Measurements from ENCODE around the gene UPK1A. TPM values are rescaled to one million over a fixed set of nuclear protein-coding genes. Genes with fewer than 3 reads are reported as not detected.
"Not testable (repeated sequence)": the region's sequence is repeated elsewhere in the genome, so short reads cannot be mapped to it uniquely, and the experiment has no call there.

UPK1A gene
- total RNA-seq, 3 donors from 2014 or later, result 0.22 to 0.26 (median 0.23) TPM

DNA sequence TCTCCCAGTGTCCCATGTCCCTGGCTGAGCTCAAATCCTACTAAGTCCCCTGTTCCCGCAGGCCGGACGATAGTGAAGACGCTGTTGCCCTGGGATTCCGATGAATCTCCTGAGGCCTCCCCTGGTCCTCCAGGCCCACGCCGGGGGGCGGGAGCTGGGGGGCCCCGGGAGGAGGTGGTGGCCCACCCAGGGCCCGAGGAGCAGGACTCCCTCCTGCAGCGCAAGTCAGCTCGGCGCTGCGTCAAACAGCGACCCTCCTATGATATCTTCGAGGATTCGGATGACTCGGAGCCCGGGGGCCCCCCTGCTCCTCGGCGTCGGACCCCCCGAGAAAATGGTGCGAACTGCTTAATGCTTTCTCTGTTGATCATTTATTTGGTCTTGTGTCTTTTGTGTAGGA, 57.4 kb downstream of the UPK1A start:
- H3K36me3 Mint-ChIP-seq (ENCODE audit: insufficient read depth), result peaks cover 50% of the 10 kb centered on the region
- DNase-seq, result no peak
- H3K4me1 Mint-ChIP-seq (ENCODE audit: low read depth), result peaks cover 14% of the 10 kb centered on the region
- no peaks in the 10 kb centered on the region for H3K9me3 Mint-ChIP-seq
- H3K27me3 Mint-ChIP-seq (ENCODE audit: low read depth), result no peaks in the 10 kb centered on the region
- H3K4me3 Mint-ChIP-seq, result no peak overlapping the region
- ATAC-seq, result no peak

DNA sequence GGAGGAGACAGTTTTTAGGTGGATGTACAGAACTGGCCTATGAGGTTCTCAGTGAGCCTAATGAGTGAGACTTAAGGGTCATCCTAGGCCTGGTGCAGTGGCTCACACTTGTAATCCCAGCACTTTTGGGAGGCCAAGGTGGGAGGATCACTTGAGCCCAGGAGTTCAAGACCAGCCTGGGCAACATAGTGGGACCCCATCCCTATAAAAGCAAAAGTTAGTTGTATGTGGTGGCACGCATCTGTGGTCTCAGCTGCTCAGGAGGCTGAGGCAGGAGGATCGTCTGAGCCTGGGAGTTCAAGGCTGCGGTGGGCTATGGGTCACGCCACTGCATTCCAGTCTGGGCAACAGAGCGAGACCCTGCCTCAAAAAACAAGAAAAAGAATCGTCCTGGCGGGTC, 57.8 kb downstream of the UPK1A start:
- not testable (repeated sequence) for H3K4me3 Mint-ChIP-seq; H3K27me3 Mint-ChIP-seq (ENCODE audit: low read depth); DNase-seq; H3K9me3 Mint-ChIP-seq; ATAC-seq
- peaks cover 50% of the 10 kb centered on the region for H3K36me3 Mint-ChIP-seq (ENCODE audit: insufficient read depth)
- H3K4me1 Mint-ChIP-seq (ENCODE audit: low read depth), result peaks cover 12% of the 10 kb centered on the region

- H3K9me3 Mint-ChIP-seq, result no peaks in the 10 kb centered on the region
- ATAC-seq (no peak), DNase-seq (no peak)
- peaks cover 8% of the 10 kb centered on the region for H3K4me1 Mint-ChIP-seq (ENCODE audit: low read depth)
- H3K4me3 Mint-ChIP-seq, result no peak overlapping the region
- no peaks in the 10 kb centered on the region for H3K27me3 Mint-ChIP-seq (ENCODE audit: low read depth)
- H3K36me3 Mint-ChIP-seq (ENCODE audit: insufficient read depth), result peaks cover 48% of the 10 kb centered on the region
Measured at GRCh38 chr19:35724560-35724959, 58.2 kb downstream of the UPK1A start.

DNA sequence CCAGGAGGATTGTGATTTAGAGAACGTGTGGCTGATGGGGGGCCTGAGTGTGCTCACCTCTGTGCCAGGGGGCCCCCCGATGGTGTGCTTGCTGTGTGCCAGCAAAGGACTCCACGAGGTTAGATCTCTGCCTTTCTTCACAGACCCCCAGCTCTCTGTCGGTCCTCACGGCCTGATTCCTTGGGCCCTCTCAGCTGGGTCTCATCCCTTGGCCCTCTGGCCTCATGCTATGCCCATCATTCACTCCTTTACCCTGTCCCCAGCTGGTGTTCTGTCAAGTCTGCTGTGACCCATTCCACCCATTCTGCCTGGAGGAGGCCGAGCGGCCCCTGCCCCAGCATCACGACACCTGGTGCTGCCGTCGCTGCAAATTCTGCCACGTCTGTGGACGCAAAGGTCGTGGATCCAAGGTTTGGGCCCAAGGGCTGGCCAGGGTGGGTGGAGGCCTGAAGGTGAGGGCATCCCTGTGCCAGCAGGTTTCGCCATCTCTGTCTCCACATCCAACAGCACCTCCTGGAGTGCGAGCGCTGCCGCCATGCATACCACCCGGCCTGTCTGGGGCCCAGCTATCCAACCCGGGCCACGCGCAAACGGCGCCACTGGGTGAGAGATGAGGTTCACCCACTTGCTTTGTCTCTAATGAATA, 59.0 kb downstream of the UPK1A start:
- peaks cover 5% of the 10 kb centered on the region for H3K4me1 Mint-ChIP-seq (ENCODE audit: low read depth)
- no peaks in the 10 kb centered on the region for H3K9me3 Mint-ChIP-seq
- ATAC-seq (no peak), DNase-seq (no peak)
- H3K36me3 Mint-ChIP-seq (ENCODE audit: insufficient read depth), result peaks cover 51% of the 10 kb centered on the region
- no peaks in the 10 kb centered on the region for H3K27me3 Mint-ChIP-seq (ENCODE audit: low read depth)
- no peak overlapping the region for H3K4me3 Mint-ChIP-seq

- Mint-ChIP-seq H3K27me3 (ENCODE audit: low read depth) (no peaks in the 10 kb centered on the region), H3K4me3 (no peak overlapping the region), H3K36me3 (ENCODE audit: insufficient read depth) (peaks cover 59% of the 10 kb centered on the region), H3K4me1 (ENCODE audit: low read depth) (no peaks in the 10 kb centered on the region), H3K9me3 (no peaks in the 10 kb centered on the region)
- ATAC-seq, result no peak
- no peak for DNase-seq
Measured at GRCh38 chr19:35727053-35727955, 61.0 kb downstream of the UPK1A start.

Other genes starting within 250 kb of the UPK1A start
- gene FFAR2, start 218.3 kb upstream of the UPK1A start, total RNA-seq, result not detected
- gene KRTDAP, start 176.1 kb upstream of the UPK1A start, total RNA-seq, result not detected
- gene DMKN, start 152.9 kb upstream of the UPK1A start, total RNA-seq, result 1 to 10 TPM in 1 of 3 donors, under 1 TPM in 2; 0.49 to 1.3 (median 0.95) TPM
- not detected for gene SBSN, start 138.2 kb upstream of the UPK1A start, total RNA-seq
- not detected for gene GAPDHS, start 133.1 kb upstream of the UPK1A start, total RNA-seq
- gene TMEM147, start 120.9 kb upstream of the UPK1A start, total RNA-seq, result 100 to 1,000 TPM; 111 to 148 (median 115) TPM
- gene ATP4A, start 102.9 kb upstream of the UPK1A start, total RNA-seq, result not detected
- not detected for gene PMIS2, start 80.3 kb upstream of the UPK1A start, total RNA-seq
- 10 to 100 TPM; 39.2 to 48.1 (median 41.3) TPM for gene HAUS5, start 53.8 kb upstream of the UPK1A start, total RNA-seq
- 100 to 1,000 TPM; 136 to 153 (median 139) TPM for gene RBM42, start 37.5 kb upstream of the UPK1A start, total RNA-seq
- gene ETV2, start 24.8 kb upstream of the UPK1A start, total RNA-seq, result 1 to 10 TPM in 1 of 3 donors, under 1 TPM in 2; 0.16 to 1.2 (median 0.56) TPM
- gene COX6B1, start 18.2 kb upstream of the UPK1A start, total RNA-seq, result 100 to 1,000 TPM; 462 to 480 (median 465) TPM
- gene ZBTB32, start 38.0 kb downstream of the UPK1A start, total RNA-seq, result 100 to 1,000 TPM in 2 of 3 donors, 10 to 100 TPM in 1; 90.8 to 136 (median 101) TPM
- gene KMT2B, start 51.5 kb downstream of the UPK1A start, total RNA-seq, result 10 to 100 TPM; 64.1 to 74.8 (median 74.5) TPM
- 10 to 100 TPM; 24.0 to 32.7 (median 29.8) TPM for gene IGFLR1, start 75.9 kb downstream of the UPK1A start, total RNA-seq
- gene U2AF1L4, start 78.9 kb downstream of the UPK1A start, total RNA-seq, result 10 to 100 TPM; 18.9 to 25.2 (median 19.4) TPM
- 10 to 100 TPM; 46.1 to 49.3 (median 47.9) TPM for gene PSENEN, start 79.1 kb downstream of the UPK1A start, total RNA-seq
- 1 to 10 TPM; 5.8 to 6.4 (median 6.4) TPM for gene LIN37, start 82.1 kb downstream of the UPK1A start, total RNA-seq
- gene HSPB6, start 90.5 kb downstream of the UPK1A start, total RNA-seq, result under 1 TPM; 0.22 to 0.46 (median 0.37) TPM
- gene PROSER3, start 91.7 kb downstream of the UPK1A start, total RNA-seq, result 10 to 100 TPM; 27.2 to 33.7 (median 27.3) TPM
- gene ARHGAP33, start 109.0 kb downstream of the UPK1A start, total RNA-seq, result 1 to 10 TPM; 5.5 to 6.9 (median 6.2) TPM
- not detected for gene PRODH2, start 146.3 kb downstream of the UPK1A start, total RNA-seq
- gene NPHS1, start 186.0 kb downstream of the UPK1A start, total RNA-seq, result under 1 TPM in 2 of 3 donors, not detected in 1; 0.13 to 0.16 TPM
- gene KIRREL2, start 190.4 kb downstream of the UPK1A start, total RNA-seq, result under 1 TPM; 0.24 to 0.92 (median 0.86) TPM
- gene APLP1, start 202.1 kb downstream of the UPK1A start, total RNA-seq, result under 1 TPM in 2 of 3 donors, not detected in 1; 0.24 to 0.34 TPM
- 100 to 1,000 TPM; 138 to 149 (median 142) TPM for gene NFKBID, start 234.0 kb downstream of the UPK1A start, total RNA-seq
- gene HCST, start 236.0 kb downstream of the UPK1A start, total RNA-seq, result 10 to 100 TPM; 22.6 to 37.1 (median 24.0) TPM
- under 1 TPM in 2 of 3 donors, not detected in 1; 0.52 to 0.69 TPM for gene TYROBP, start 241.8 kb downstream of the UPK1A start, total RNA-seq

All from activated T-cell treated with anti-CD3 and anti-CD28 coated beads, Interleukin-2, amount 50 U/mL, for 4 hours (primary cell).